ENCODE data around the gene GATA6. TPM values are rescaled to one million over a fixed set of nuclear protein-coding genes. Genes with fewer than 3 reads are reported as not detected.

Gene GATA6
- total RNA-seq, 1 experiment from 2014 or later = 54.6 TPM

DNA sequence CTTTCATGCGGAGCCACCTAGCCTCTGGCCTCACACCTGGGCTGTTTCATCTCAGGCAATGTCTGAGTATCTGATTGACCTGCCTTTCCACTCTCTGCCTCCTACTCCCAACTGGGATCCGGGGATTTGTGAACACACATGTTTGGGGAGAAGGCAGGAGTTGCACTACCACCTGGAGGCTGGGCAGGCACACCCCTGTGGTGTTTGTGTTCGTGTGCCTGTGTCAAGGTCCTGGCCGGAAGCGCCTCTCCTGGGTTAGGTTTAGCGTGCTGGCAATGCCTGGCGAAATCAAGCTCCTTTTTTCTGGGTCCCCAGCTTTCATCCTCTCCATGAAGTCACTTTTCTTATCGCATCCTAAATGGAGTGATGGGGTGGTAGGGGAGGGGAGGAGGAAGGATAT lies 63.9 kb downstream of the GATA6 start:
- no peaks in the 10 kb centered on the region for H3K36me3 Mint-ChIP-seq (ENCODE audit: insufficient read depth, unreplicated experiment)
- intact Hi-C loops (cut with micrococcal nuclease; ENCODE audit: unreplicated experiment) = no loop called here
- CTCF ChIA-PET = interaction anchor here (1.2 kb wide), 1 partner anchor 34 kb away, joined by 5 read pairs; no protein-coding TSS in a partner anchor
- TF ChIP-seq, protein P1, sequence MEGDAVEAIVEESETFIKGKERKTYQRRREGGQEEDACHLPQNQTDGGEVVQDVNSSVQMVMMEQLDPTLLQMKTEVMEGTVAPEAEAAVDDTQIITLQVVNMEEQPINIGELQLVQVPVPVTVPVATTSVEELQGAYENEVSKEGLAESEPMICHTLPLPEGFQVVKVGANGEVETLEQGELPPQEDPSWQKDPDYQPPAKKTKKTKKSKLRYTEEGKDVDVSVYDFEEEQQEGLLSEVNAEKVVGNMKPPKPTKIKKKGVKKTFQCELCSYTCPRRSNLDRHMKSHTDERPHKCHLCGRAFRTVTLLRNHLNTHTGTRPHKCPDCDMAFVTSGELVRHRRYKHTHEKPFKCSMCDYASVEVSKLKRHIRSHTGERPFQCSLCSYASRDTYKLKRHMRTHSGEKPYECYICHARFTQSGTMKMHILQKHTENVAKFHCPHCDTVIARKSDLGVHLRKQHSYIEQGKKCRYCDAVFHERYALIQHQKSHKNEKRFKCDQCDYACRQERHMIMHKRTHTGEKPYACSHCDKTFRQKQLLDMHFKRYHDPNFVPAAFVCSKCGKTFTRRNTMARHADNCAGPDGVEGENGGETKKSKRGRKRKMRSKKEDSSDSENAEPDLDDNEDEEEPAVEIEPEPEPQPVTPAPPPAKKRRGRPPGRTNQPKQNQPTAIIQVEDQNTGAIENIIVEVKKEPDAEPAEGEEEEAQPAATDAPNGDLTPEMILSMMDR (IDR thresholded peaks at IDR 0.05; ENCODE audit: unreplicated experiment) = no peak
- peaks cover 3% of the 10 kb centered on the region for H3K9me3 Mint-ChIP-seq (ENCODE audit: low read depth, unreplicated experiment)
- H3K4me3 Mint-ChIP-seq (ENCODE audit: low read depth, unreplicated experiment) = no peak overlapping the region
- H3K27ac Mint-ChIP-seq (ENCODE audit: unreplicated experiment) = no peak overlapping the region
- no peaks in the 10 kb centered on the region for H3K27me3 Mint-ChIP-seq (ENCODE audit: unreplicated experiment)
- no peak for DNase-seq
- BruUV-seq (replicated peaks) = no TSS peak
- H3K4me1 Mint-ChIP-seq (ENCODE audit: low read depth, unreplicated experiment) = peaks cover 8% of the 10 kb centered on the region

DNA sequence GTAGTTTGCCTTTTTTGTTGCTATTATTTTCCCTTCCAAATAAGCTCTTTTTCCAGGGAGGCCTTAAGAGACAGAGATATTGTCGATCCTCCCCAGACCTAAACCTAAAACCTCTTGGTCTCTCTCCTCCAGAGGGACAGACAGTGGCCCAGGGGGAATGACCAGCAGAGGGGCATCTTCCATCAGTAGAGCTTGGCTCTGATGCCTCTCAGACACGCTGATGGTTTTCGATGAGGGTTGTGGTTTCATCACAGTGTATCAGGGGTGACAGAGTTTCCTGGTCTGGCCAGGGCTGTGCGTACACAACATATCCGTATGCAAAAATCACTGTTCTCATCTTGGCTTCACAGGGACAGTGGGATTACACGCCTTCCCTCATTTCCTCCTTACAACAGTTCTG lies 68.6 kb downstream of the GATA6 start:
- Mint-ChIP-seq H3K9me3 (ENCODE audit: low read depth, unreplicated experiment) (peaks cover 3% of the 10 kb centered on the region), H3K27me3 (ENCODE audit: unreplicated experiment) (no peaks in the 10 kb centered on the region), H3K36me3 (ENCODE audit: insufficient read depth, unreplicated experiment) (no peaks in the 10 kb centered on the region), H3K4me1 (ENCODE audit: low read depth, unreplicated experiment) (no peaks in the 10 kb centered on the region), H3K4me3 (ENCODE audit: low read depth, unreplicated experiment) (no peak overlapping the region), H3K27ac (ENCODE audit: unreplicated experiment) (no peak overlapping the region)
- DNase-seq = no peak
- intact Hi-C loops (cut with micrococcal nuclease; ENCODE audit: unreplicated experiment) = no loop called here
- no TSS peak for BruUV-seq (replicated peaks)
- CTCF ChIA-PET = no interaction called here
- TF ChIP-seq, protein P1 (IDR thresholded peaks at IDR 0.05; ENCODE audit: unreplicated experiment) = no peak

DNA sequence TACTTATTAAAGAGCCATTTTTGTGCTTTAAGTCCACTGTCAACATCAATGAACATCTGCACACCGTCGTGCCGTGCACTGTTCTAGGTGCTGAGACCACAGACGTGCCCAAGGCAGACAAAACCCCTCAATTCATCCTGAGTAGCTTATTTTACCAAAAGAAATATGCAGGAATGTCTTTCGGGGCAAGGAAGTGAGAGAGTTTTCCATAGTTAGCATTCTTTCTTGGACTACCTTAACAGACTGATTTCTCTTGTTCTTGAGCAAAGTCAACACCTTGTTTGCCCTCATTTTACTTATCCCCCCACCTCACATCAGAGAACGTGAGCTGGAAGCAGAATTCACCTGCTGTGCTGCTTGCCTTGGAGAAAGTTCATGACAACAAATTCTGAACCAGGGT lies 69.3 kb downstream of the GATA6 start:
- Mint-ChIP-seq H3K4me1 (ENCODE audit: low read depth, unreplicated experiment) (no peaks in the 10 kb centered on the region), H3K9me3 (ENCODE audit: low read depth, unreplicated experiment) (peaks cover 3% of the 10 kb centered on the region), H3K27me3 (ENCODE audit: unreplicated experiment) (no peaks in the 10 kb centered on the region), H3K4me3 (ENCODE audit: low read depth, unreplicated experiment) (no peak overlapping the region), H3K27ac (ENCODE audit: unreplicated experiment) (no peak overlapping the region), H3K36me3 (ENCODE audit: insufficient read depth, unreplicated experiment) (no peaks in the 10 kb centered on the region)
- intact Hi-C loops (cut with micrococcal nuclease; ENCODE audit: unreplicated experiment) = no loop called here
- CTCF ChIA-PET = no interaction called here
- no peak for DNase-seq
- TF ChIP-seq, protein P1 (IDR thresholded peaks at IDR 0.05; ENCODE audit: unreplicated experiment) = no peak
- BruUV-seq (replicated peaks) = no TSS peak

DNA sequence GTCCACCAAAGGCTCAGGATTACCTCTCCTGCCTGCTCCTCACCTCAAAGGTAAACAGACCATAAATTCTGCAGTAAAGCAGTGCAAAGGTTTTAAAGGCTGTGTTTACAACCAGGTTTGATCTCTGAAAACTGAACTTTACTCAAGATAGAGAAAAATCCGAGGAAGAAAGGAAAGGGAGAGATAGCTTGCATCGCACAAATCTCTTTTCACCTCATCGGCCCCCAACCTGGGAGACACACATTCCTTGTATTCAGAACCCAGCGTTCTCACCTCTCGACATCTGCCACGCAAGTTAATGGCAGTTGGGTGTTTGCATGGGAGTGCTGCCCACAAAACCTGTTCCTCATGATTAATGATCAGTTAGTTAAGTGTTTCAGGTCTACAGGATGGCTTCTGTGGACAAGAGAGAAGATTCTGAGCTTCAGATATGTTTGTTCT lies 72.6 kb downstream of the GATA6 start:
- BruUV-seq (replicated peaks) = no TSS peak
- Mint-ChIP-seq H3K4me1 (ENCODE audit: low read depth, unreplicated experiment) (no peaks in the 10 kb centered on the region), H3K27me3 (ENCODE audit: unreplicated experiment) (no peaks in the 10 kb centered on the region), H3K4me3 (ENCODE audit: low read depth, unreplicated experiment) (no peak overlapping the region), H3K9me3 (ENCODE audit: low read depth, unreplicated experiment) (peaks cover 2% of the 10 kb centered on the region), H3K27ac (ENCODE audit: unreplicated experiment) (no peak overlapping the region), H3K36me3 (ENCODE audit: insufficient read depth, unreplicated experiment) (no peaks in the 10 kb centered on the region)
- TF ChIP-seq, protein P1 (IDR thresholded peaks at IDR 0.05; ENCODE audit: unreplicated experiment) = no peak
- DNase-seq = no peak
- intact Hi-C loops (cut with micrococcal nuclease; ENCODE audit: unreplicated experiment) = no loop called here
- CTCF ChIA-PET = interaction anchor here (0.9 kb wide), 1 partner anchor 35 kb away, joined by 3 read pairs; no protein-coding TSS in a partner anchor

Data from Calu3 (cell line).